NCI-H2227 (cell line): ENCODE measurements around the gene LNX1.

Experiments used
- DNase-seq: peaks from one replicate; lab custom pipeline; 2025; ENCODE audit not compliant: unreplicated experiment; lab: John Stamatoyannopoulos, UW

The LNX1 gene

DNA sequence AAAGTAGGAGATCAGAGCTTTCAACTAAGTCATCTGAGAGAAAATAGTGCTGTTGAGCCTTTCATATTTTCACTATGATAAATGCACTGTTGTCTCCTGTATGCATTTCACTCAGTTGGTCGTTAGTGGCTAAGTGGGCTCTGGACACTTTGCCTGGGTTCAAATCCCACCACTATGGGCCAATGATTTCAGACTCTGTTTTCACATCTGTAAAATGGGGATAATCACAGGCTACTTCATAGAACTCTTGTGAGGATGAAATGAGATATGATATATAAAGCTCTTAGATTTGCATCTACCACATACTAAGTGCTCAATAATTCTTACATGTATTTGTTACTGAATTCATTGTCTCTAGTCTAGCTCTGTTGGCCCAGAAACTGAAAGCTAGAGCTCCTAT lies 16.8 kb downstream of the LNX1 start:
- no peak for DNase-seq

DNA sequence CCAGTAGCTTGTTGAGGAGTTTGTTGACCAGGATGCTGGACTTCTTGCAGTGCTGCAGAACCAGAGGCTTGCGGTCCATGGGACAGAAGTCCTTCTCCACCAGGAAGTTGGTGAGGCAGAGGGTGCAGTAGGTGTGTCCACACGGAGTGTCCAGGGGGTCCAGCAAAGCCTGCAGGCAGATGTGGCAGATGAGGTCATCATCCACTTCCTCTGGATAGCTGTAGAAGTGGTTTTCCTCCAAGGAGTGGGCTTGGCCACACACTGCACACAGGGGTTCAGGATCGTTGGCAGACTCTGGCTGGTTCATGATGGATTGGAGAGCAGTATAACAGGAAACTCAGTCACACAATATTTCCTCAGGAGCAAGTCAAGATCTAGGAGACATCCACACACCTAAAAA lies 17.6 kb downstream of the LNX1 start:
- no peak for DNase-seq

DNA sequence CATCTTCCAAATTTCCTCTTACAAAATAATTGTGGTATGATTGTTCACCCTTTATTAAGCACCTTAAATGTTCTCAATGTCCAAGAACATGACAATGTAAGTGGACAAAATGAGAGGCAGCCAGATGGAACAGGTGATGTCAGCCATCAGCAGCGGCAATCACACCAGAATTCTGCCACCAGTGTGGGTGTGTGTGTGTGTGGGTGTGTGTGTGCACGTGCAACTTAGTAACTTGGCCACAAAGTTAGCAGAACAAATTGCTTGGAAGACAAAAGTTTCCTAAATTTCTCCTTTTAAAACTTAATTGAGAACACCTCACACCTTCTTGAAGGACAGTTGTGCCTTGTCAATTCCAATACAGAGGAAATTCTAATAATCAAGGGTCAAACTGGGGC lies 18.7 kb downstream of the LNX1 start:
- DNase-seq: no peak

- DNase-seq: no peak
Measured at GRCh38 chr4:53571936-53572599, 19.2 kb downstream of the LNX1 start.

GRCh38 chr4:53563824-53564223 lies 27.5 kb downstream of the LNX1 start:
- no peak for DNase-seq

- DNase-seq: no peak
Measured at GRCh38 chr4:53562409-53562808, 28.9 kb downstream of the LNX1 start.

GRCh38 chr4:53559021-53559620 lies 32.2 kb downstream of the LNX1 start:
- no peak for DNase-seq

GRCh38 chr4:53558065-53558801 lies 33.1 kb downstream of the LNX1 start:
- DNase-seq: peak; percentile 50

- no peak for DNase-seq
Measured at GRCh38 chr4:53557669-53558064, 33.6 kb downstream of the LNX1 start.

DNA sequence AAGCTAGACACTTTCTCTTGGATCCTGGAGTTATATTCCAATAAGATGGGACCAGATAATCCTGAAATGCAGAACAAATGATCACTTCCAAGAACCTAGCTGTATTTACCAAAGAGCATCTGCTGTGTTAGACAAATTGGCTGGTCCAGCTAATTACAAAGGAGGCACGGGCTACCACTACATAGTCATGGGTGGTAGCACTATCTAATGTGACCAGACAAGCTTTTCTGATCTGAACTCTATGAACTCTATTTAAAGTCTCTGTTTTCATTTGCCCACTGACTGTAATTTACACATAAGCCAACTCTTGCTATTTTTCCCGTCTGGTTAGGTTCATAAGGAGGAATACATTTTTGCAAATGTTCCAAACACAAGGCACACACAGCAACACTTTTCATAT lies 34.6 kb downstream of the LNX1 start:
- DNase-seq: no peak

- DNase-seq: no peak
Measured at GRCh38 chr4:53553486-53554210, 37.6 kb downstream of the LNX1 start.

- no peak for DNase-seq
Measured at GRCh38 chr4:53552711-53553110, 38.6 kb downstream of the LNX1 start.

GRCh38 chr4:53551958-53552357 lies 39.3 kb downstream of the LNX1 start:
- DNase-seq: no peak

DNA sequence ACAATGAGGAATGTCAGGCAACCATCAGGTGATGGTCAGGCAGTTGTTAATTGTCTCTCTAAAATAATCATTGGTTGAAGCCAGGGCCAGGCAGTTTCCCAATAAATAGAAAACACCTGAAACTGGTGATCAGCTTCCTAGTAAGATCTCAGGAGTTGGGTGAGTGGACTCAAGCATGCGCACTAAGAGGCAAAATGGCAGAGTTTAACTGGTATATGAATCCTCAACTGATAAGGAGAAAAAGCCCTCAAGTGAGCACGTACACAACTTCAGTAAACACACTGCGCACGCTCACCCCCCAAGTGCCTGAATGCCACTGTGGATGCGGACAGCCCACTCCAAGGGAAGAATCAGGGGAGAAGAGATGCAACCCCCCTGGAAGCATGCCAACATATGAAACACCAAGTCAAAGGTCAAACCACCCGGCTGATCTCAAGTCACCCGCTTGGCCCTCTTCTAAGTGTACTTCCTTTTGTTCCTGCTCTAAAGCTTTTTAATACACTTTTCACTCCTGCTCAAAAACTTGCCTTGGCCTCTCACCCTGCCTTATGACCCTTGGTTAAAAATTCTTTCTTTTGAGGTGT lies 39.9 kb downstream of the LNX1 start:
- no peak for DNase-seq

DNA sequence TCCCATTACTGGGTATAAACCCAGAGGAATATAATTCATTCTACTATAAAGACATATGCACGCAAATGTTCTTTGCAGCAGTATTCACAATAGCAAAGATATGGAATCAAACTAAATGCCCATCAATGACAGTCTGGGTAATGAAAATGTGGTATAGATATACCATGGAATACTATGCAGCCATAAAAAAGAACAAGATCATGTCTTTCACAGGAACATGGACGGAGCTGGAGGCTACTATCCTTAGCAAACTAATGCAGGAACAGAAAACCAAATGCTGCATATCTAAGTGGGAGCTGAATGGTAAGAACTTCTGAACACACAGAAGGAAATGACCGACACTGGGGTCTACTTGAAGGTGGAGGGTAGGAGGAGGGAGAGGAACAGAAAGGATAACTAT lies 42.6 kb downstream of the LNX1 start:
- DNase-seq: no peak

GRCh38 chr4:53547983-53548382 lies 43.3 kb downstream of the LNX1 start:
- no peak for DNase-seq

GRCh38 chr4:53545942-53546581 lies 45.2 kb downstream of the LNX1 start:
- DNase-seq: no peak

DNA sequence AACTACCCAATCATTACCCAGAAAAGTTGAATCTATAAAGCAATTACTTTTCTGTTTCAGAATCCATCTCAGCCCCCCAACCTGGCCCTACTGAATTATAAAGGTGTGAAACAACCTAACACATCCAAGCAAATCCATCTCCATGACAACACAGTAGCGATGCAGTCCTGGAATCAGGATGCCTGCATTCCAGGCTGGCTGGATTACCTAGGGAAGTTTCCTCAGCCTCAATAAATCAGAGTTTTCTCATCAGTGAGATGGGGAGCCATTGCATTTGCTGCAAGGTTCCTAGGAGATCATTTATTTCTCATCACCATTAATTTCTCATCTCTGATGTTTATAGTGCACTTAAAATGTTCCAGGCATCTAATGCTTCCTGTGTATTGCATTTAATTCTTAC lies 46.0 kb downstream of the LNX1 start:
- no peak for DNase-seq

- DNase-seq: no peak
Measured at GRCh38 chr4:53543561-53543960, 47.7 kb downstream of the LNX1 start.

GRCh38 chr4:53541577-53542206 lies 49.6 kb downstream of the LNX1 start:
- no peak for DNase-seq
